NCI-H82 treated with DMSO at 0.1 percent for 48 hours (cell line): ENCODE measurements around the gene USP44.

Source experiments
- DNase-seq: peaks from one replicate; lab custom pipeline; 2025; ENCODE audit not compliant: unreplicated experiment; lab: John Stamatoyannopoulos, UW

The USP44 gene

GRCh38 chr12:95548539-95549391 lies 2.5 kb downstream of the USP44 start:
- no peak for DNase-seq

GRCh38 chr12:95548056-95548538 lies 3.2 kb downstream of the USP44 start:
- DNase-seq: peak; percentile 54

DNA sequence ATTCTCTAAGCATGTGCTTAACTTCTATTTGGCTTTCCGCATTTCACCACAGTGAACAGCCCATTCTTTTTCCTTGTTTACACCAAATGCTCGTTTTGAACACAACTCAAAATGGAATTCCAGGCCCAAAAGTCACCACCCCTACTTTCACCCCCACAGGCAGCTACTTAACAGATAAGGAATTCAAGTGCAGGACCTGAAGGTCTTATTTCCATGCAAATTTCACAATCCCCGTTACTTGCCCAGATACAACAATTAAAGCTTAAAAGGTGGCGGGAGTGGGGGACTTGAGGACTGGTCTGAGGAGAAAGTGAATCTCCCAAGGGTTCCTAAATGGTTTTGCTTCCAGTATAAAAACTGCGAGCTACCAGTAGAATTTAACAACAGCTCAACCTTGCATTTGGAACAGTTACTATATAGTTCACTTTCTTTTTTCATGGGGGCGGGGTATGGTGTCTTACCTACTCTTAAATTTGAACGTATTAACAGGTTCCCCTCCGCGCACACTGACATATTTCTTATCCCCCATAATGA lies 3.7 kb downstream of the USP44 start:
- no peak for DNase-seq

DNA sequence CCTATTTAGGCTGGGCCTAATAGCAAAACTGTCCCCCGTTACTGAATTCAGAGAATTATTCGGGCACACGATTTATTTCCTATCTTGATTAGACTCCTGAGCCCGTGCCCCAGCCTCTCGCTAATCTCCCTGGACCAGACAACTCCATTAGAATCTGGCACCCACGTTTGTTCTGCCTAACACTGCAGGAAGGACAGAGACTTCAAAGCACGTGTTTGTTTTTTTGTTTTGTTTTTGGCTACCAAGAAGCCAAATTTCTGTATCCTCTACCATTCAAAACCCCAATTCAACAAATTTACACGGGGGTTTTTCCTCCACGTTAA lies 4.8 kb downstream of the USP44 start:
- DNase-seq: peak; percentile 20

DNA sequence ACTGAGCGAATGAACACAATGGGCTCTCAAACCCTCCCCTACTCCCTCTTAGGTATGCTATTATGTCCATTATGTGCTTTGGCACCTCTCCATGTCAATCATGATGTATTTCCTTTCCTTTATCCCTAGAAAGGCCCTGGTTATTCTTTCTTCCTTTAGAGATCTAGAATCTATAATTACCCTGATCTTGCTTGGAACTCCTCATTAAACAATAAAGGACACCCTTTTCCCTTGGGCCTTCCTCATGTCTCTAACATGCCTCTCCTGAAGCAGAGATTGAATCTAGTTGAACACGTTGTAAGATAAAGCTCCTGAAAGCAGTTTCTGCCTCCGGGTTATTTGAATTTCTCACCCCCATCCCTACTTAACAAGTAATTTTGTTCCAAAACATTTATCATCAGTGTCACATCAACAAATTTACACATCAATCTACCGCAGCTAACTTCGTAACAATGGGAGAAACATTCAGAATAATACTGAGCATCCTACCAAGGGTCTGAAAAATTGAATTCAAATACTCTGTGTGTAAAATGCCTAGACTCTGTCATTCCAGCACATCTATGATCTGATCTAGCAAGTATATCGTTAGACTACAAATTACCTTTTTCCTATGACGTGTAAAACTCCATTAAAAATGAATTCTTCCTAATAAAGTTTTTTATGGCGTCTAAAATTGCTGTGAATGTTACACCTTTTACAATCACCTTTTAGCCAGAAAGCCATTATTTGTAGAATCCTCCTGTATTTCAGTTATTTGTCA lies 5.4 kb downstream of the USP44 start:
- DNase-seq: no peak

- no peak for DNase-seq
These were observed 6.0 kb downstream of the USP44 start for GRCh38 chr12:95545303-95545702.

DNA sequence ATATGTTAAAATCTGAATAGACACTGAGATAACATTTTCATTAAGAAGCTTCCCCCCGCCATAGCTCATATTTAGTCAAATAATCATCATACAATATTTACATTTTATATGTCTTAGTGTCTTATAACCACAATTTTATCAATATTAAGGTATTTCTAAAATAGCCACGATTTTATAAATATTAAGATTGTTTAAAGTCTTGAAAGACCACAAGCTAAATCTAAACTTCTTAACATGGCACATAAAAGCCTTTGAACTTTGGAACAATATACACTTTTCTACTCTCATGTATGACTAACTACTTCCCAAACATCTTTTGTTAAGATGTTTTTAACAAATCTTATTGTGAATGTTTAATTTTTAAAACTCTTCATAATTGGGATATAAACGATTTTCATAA lies 6.5 kb downstream of the USP44 start:
- DNase-seq: no peak

- no peak for DNase-seq
These were observed 8.0 kb downstream of the USP44 start for GRCh38 chr12:95543305-95543704.

DNA sequence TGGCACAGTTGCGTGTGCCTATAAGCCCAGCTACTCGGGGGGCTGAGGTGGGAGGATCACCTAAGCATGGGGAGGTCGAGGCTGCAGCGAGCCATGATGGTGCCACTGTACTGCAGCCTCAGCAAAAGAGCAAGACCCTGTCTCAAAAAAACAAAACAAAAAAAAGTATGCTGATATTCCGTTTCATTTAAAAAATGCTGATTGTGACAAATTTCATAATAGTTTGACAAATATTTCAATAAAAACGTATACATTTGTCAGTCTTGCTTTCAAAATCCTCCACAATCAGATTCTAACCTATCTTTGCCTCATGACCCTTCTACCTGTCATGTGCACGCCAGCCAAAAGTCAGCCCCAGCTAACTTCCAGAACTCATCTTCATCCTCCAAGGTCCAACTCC lies 9.8 kb downstream of the USP44 start:
- DNase-seq: no peak

DNA sequence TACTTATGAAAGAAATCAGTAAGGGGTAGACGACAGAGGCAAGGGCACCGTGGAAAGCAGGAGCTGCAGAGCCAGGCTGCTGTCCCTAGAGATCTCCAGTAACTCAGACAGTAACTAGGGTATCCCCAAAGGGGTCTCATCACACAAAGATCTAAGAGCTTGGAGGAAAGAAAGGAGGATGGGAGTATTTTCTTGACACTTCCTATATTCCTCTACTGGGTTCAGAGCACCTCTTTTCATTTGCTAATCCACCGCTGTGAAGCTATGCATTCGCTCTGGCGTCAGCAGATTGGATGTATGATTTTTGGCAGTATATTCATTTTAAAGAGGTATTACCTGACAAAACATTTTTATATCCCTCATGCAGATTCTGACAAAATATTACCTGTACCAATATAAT lies 12.6 kb downstream of the USP44 start:
- DNase-seq: no peak

- DNase-seq: no peak
These were observed 13.3 kb downstream of the USP44 start for GRCh38 chr12:95538006-95538405.

GRCh38 chr12:95533985-95534384 lies 17.3 kb downstream of the USP44 start:
- no peak for DNase-seq

- no peak for DNase-seq
These were observed 18.4 kb downstream of the USP44 start for GRCh38 chr12:95532851-95533250.

DNA sequence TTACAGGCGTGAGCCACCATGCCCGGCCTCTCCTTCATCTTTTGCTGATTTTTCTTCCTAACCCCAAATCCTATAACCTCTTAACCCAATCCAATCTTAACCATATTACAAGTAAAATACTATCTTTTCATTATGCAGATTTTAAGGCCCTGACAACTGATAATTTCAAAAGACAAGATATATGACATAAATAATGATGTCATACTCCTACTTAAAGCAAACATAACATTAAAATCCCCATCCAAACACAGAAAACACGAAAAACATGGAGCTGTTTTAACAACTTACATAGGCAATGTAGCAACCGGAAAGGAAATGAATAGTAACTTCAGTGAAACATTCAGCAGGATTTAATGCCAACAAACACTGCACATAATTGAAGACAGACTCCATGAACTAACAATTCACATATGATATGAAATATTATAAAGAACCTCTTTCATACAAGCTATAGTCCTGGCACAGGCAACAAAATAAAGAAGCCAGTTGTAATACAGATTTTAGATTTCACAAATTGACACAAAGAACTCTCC lies 21.5 kb downstream of the USP44 start:
- DNase-seq: no peak

- DNase-seq: no peak
These were observed 22.8 kb downstream of the USP44 start for GRCh38 chr12:95528431-95528830.

DNA sequence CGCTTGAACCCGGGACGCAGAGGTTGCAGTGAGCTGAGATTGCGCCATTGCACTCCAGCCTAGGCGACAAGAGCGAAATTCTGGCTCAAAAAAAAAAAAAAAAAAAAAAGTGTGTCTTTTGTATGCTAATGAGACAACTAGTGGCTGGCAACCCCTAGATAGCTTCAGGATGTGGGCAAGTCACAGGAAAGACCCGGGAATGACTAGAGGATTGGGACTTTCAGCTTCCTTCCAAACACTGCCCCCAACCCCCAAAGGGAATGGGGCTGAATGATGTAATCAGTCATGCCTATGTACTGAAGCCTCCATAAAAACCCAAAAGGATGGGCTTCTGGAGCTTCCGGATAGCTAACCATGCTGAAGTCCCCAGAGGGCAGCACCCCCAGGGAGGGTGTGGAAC lies 28.6 kb downstream of the USP44 start:
- no peak for DNase-seq

DNA sequence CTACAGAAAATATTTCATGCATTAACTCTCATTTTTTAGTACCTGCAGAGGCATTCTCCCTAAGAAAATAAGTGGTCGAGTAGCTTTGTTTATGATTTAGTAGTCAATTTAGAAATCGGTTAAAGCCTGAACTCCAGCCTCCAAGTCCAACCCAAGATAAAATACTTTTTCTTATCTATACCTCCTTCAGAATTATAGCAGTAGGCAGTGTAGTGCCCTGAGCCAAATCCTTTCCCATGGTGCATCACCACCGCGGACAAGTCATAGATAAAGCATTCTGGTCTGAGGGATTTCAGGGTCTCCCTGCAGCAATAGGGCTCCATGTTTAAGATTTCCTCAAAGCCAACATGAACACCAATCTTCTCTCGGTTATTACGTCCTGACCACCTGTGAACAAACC lies 30.5 kb downstream of the USP44 start:
- DNase-seq: no peak

DNA sequence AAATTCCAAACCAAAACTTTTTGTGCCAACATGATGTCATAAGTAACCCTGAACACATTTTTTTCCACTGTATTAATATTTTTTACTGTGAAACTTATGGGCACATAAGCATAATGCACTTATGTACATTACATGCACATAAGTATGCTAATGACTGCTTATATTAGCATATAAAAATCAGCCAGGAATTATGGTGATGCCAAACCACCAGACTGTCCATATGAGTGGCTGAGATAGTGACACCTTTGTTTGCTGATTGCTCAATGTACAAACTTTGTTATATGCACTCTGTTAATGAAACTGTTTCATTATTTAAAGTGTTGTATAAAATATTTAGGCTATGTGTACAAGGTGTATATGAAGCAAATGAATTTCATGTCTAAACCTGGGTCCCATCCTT lies 32.3 kb downstream of the USP44 start:
- DNase-seq: no peak

GRCh38 chr12:95517246-95517645 lies 34.0 kb downstream of the USP44 start:
- DNase-seq: no peak

- no peak for DNase-seq
These were observed 34.5 kb downstream of the USP44 start for GRCh38 chr12:95516757-95517156.

DNA sequence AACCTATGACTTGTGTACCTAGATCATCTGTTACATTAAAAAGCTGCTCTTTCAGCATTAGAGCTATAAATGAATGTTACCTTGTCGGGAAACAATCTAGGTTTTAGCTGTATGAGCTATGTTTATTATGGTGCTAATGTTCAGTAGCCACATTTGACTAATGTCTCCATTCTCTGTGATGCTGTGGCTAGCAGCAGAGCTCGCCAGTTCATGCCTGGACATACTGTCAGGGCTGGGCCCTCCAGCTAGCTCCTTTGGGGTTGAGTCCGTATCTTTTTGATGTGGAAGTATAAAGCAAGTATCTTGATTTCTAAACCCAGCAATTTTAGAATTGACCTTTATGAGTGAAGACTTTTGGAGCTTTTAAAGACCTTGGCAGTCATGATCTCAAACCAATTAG lies 36.1 kb downstream of the USP44 start:
- DNase-seq: no peak

- no peak for DNase-seq
These were observed 37.7 kb downstream of the USP44 start for GRCh38 chr12:95513599-95513998.
